Pons (tissue), 1 donor: Measurements from ENCODE around the gene CELF6.

Experiments
- DNase-seq: peaks from one replicate; pipeline ENCODE4 v3.0.0-alpha.2; 2016; ENCODE audit warnings: low spot score

The CELF6 gene

DNA sequence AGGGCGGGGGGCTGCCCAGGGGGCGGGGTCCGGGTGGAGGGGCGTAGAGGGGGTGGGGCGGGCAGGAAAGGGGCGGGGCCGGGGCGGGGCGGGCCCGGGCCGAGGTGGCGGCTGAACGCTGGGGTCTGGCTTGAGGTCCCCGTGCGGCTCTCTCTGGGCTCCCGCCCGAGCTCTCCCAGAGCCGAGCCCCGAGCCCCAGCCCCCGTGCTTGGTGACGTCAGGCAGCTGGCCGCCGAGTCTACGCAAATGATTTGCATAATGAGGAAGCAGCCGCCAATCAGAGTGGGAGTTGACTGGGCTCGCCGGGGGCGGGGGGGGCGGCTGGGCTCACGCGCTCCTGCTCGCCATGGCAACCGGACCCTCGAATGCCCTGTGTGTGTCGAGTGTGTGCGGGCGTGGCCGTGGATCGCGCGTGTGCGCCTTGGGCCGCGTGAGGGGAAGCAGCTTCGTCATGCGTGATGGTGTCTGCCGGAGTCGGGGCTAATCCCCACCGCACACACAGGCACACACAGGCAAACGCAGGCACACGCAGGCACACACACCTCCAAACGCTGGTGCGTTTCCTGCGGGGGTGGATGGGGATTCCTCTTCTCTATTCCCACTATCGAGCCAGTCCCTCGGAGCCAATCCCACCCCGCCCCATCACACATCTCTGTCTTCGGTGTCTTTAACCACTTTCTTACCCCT lies at the start of gene CELF6:
Gene CELF6 (minus strand): TSS at position 173 of the 687 bp plus-strand sequence. CDS start 283 bp downstream, outside the sequence.
- peak; percentile 59 for DNase-seq

DNA sequence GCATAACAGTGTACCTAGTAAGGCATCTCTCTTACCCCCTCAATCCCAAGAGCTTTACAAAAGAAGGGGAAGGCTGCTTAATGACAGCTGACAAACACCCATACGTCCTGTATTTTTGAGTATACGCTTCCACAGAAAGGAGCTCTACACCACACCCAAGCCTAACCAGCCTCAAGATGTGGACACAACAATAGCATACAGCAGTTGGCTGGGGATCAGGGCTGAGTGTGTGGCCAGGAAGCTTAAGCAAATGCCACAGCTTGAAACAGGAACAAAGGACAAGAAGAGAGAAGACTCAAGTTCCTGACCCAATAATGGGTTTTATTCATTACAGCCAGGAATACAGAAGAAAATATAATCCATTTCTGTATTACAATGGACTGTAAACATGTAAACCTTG lies 48.9 kb upstream of the CELF6 start:
- DNase-seq: peak; percentile 44

DNA sequence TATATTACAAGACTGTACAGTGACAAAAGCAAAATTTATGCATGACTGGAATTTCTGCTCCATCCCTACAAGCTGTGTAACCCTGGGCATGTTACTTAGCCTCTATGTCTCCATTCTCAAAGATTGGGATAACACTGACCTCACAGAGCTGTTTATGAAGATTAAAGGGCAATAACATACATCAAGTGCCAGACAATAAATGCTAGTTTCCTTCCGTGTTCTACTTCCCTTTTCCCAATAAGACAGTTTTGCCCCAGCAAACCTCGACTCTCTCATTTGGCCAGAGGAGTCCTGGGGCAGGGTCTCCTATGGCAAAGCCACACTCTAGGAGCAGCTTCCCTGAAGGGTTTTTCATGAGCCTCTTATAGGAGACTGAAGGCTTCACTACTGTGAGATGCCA lies 48.4 kb upstream of the CELF6 start:
- peak; percentile 21 for DNase-seq

- peak; percentile 57 for DNase-seq
Observed at GRCh38 chr15:72365844-72366243, 45.9 kb upstream of the CELF6 start.

DNA sequence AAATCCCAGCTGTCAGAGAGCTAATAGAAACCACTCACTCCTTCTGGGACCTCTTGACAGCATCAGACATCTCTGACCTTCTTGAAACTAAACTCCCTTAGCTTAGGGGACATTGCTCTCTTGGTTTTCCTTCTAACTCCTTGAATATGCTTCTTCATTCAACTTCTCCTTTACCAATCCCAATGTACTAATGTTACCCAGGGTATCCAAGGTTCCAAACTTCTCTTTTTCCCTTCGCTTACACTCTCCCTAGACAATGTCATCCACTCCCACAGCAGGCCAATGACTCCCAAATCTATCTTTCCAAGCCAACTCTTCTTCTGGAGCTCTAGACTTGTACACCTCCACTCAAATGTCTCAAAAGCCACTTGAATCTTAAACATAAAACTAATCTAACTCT lies 41.2 kb upstream of the CELF6 start:
- DNase-seq: no peak

GRCh38 chr15:72358650-72359171 lies 38.8 kb upstream of the CELF6 start:
- DNase-seq: no peak

DNA sequence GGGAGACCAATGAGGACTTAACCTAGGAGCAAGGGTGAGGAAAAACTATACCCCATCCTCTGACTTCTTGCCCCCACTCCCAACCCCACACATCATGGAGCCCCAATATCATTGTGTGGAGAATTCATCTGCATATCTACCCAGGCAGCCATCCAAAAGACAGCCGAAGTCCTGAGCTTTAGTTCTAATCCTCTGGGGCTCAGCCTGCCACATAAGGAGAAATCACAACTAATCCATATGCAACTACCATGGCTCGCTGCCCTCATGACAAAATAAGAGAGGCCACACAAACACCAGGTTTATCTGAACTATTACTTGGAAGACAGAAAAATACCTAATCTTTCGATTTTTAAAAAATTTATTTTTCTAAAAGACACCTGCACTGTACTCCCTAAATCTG lies 38.2 kb upstream of the CELF6 start:
- no peak for DNase-seq

DNA sequence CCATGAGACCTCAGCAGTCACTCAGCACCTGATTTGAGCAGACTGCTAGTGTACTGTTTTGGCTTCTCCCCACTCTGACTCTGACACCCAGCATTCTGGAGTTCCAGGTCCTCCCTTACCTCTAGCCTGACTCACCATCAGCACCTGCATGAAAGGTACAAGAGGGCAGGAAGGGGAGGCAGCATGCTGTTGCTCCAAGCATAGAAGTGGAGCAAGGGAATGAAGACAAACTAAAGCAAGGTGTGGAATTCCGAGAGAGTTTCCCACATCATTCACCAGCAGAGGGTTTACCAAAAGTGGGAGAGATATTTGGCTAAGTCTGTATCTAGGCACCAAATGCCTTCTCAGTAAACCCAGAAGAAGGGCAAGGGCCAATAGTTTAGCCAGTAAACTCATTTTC lies 34.5 kb upstream of the CELF6 start:
- DNase-seq: no peak

DNA sequence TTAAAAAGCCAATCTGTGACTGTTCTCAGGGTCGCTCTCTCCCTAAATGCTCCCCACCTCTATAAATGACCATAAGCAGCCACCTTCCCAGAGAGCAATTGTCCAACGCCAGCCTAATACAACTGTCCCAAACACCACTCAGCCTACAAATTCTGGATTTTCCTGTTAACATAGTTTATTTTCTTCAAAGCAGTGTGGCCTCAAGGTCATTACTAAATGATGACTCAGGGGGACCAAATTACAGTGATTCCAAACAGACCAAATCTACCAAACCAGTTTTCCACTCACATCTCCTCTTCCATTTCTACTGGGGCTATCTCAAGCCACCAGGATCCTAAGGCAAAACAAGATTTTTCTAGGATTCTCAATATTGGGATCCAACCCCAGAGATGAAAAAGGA lies 33.3 kb upstream of the CELF6 start:
- DNase-seq: no peak

DNA sequence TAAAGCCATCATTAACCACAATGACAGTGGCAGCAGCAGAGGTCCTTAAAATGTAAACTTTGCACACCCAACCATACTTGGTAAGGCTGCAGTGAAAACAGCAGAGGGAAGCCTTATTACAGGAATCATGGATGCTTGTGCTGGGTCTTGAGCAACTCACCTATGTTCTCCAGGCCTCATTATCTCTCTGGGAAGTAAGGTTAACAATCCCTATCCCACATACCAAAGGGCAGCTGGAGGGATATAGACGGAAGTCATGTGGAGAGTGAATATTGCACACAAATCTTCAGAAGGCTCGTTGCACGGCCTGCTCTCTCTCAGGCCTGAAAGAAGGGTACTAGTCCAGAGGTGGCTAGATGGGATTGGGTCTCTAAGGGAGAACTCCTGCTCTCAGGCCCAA lies 25.8 kb upstream of the CELF6 start:
- no peak for DNase-seq

DNA sequence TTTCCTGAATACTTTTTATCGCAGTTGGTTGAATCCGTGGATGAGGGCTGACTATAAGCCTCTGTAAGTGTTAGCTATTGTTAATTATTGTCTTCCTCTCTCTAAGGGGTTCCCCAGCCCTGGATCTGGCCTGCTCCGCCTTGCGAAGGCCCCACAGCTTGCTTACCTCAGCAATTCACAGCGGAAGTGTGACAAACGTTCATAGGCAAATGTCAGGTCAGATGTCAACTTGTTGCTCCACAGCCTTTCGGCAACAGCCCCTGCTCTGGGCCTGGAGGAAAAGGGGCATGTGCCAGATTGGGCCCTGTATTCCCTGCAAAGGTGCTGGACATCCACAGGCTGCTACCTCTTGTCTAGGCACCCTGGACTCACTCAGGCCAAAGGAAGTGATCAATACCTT lies 25.3 kb upstream of the CELF6 start:
- DNase-seq: no peak

DNA sequence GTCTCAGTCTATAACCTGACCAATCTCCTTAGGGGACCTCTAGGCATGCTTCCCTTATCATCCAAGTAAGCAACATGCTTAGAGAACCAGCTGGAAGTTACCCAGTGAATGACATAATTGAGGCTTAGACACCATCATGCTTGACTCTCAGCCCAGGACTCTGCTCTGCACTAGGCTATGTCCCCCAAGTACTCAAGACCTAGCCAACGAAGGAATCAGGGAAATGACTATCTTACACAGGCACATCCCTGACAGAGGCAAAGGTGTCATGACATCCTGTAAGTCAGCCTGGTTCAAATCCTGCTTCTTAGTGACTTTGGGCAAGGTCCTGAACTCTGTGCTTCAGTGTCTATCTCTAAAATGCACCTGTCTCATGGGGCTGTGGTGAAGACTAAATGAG lies 24.6 kb upstream of the CELF6 start:
- no peak for DNase-seq

DNA sequence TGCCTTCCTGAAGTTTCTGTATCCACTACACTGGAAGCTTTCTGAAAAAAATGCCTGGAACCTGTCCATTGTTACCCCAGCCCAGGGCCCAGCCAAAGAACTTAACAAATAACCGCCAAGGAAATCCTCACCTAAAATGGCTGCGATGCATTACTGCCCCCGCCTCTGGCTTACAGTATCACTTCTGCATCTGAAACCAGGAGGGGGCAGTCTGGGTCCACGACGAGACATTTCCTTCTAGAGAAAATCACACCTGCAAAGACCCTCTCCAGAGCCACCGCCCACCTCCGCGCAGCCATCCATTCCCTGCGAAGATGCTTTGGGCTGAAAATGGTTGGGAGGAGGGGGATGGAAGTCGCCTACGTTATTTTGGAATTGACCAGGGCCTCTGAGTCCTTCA lies 22.4 kb upstream of the CELF6 start:
- DNase-seq: no peak

DNA sequence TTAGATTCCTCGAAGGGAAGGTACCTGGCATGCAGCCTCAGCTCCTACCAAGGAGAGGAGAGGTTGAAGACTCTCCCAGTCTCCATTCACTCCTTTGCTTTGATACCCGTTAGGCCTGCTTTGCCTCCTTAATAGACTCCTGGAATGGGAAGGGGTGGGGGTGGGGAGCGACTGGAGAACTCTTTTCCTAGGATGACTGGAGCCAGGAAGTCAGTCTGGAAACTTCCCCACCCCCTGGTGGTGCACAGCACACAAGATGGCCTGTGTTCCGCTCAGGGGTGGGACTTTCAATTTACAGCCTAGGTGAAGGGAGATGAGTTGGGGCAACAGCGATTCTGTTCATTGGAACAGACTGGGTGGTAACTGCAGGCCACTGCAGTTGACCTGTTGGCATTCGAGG lies 21.4 kb upstream of the CELF6 start:
- DNase-seq: no peak

DNA sequence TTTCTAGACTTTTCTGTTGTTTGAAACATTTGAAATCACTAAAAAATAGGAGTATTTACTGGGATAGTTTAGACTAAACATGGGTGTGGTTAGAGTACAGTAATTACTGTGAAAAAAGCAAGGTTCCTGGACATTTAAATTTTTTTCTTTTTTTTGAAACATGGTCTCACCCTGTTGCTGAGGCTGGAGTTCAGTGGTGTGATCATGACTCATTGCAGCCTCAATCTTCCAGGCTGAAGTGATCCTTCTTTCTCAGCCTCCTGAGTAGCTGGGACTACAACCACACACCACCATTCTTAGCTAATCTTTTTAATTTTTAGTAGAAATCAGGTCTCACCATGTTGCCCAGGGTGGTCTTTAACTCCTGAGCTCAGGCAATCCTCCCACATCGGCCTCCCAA lies 20.4 kb upstream of the CELF6 start:
- no peak for DNase-seq

DNA sequence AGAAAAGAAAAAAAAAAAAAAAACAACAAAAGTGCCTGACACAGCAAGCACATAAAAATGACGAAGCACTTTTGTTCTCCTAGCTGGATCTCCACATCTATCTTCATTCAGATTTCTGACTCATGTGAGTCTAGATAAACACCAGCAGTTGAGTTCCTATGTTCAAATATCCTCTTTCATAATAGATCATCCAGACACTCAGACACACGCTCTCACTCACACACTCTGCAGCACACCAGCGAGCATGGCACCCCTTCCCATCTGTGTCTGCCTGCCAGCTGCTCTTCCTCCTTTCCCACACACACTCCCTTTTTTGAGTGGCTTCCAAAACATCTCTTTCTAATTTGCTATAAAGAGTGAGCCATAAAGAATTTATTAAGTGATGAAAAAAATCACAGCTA lies 19.8 kb upstream of the CELF6 start:
- DNase-seq: peak; percentile 20

- DNase-seq: no peak
Observed at GRCh38 chr15:72338617-72339321, 18.8 kb upstream of the CELF6 start.

GRCh38 chr15:72338148-72338547 lies 18.2 kb upstream of the CELF6 start:
- DNase-seq: no peak

GRCh38 chr15:72334842-72335241 lies 14.9 kb upstream of the CELF6 start:
- no peak for DNase-seq

- DNase-seq: no peak
Observed at GRCh38 chr15:72331021-72331420, 11.1 kb upstream of the CELF6 start.

- no peak for DNase-seq
Observed at GRCh38 chr15:72323752-72324151, 3.8 kb upstream of the CELF6 start.

GRCh38 chr15:72319360-72319984 lies 485 bp downstream of the CELF6 start:
- peak; percentile 22 for DNase-seq

DNA sequence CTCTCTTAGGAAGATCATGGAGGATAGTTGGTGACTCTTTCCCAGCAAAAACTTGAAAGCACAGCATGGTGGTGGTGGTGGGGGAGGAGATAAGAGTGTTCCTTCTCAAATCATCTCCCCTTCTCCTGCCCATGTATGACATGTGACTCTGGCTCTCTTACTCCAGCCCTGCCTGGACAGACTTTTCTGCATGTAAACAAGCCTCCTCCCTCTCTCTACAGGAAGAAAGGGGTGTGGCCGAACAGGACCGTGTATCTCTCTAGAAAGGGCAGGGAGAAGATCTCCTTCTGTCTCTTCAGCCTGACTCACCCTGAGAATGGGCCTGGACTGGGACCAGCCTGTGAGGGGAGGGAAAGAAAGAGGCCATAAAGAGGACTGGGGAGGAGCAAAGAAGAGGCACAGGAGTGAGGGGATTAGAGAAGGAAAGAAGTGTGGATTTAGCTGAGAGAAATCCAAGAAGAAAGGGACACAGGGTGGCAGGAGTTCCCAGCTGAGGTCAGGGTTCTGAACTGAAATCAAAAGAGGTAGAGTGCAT lies 1.5 kb downstream of the CELF6 start:
- no peak for DNase-seq
